GM23338 (cell line): ENCODE measurements around the gene CFAP58. TPM values are rescaled to one million over a fixed set of nuclear protein-coding genes. Genes with fewer than 3 reads are reported as not detected.

ENCODE experiments used
- ATAC-seq: fragments of 200-7000 bp; cut with Tn5 transposase; 3 replicates; pipeline ENCODE4 v1.9.1; 2020
- DNase-seq: peaks from one replicate; pipeline ENCODE4 v3.0.0-alpha.2; 2015; ENCODE audit warnings: low spot score
- H2AFZ ChIP-seq: fragments of 200-600 bp; sonication (generic); 2 replicates; pipeline ENCODE4 v1.8.0; 2016; ENCODE audit warnings: antibody characterized with exemption, mild to moderate bottlenecking, moderate library complexity
- H3F3A ChIP-seq: fragments of 200-600 bp; sonication (generic); replicated peaks from 2 replicates; pipeline ENCODE4 v1.8.0; 2017; ENCODE audit warnings: antibody characterized with exemption, mixed run types, low read depth
- H3K27ac ChIP-seq: fragments of 200-600 bp; sonication (generic); 2 replicates; pipeline ENCODE4 v1.6.1; 2016; ENCODE audit warnings: low read depth
- H3K27me3 ChIP-seq: fragments of 200-600 bp; sonication (generic); 2 replicates; pipeline ENCODE4 v1.8.0; 2016; ENCODE audit warnings: mild to moderate bottlenecking, mixed run types, moderate library complexity; ENCODE audit not compliant: insufficient read depth
- H3K36me3 ChIP-seq: fragments of 200-600 bp; sonication (generic); 2 replicates; pipeline ENCODE4 v1.8.0; 2016; ENCODE audit warnings: mild to moderate bottlenecking; ENCODE audit not compliant: insufficient read depth
- H3K4me1 ChIP-seq: fragments of 200-600 bp; sonication (generic); 2 replicates; pipeline ENCODE4 v1.8.0; 2016; ENCODE audit warnings: mild to moderate bottlenecking, moderate library complexity; ENCODE audit not compliant: insufficient read depth
- H3K4me2 ChIP-seq: fragments of 200-600 bp; sonication (generic); 2 replicates; pipeline ENCODE4 v1.7.1; 2017; ENCODE audit warnings: mixed run types
- H3K4me3 ChIP-seq: fragments of 200-600 bp; sonication (generic); 2 replicates; pipeline ENCODE4 v1.6.1; 2016; ENCODE audit warnings: mixed run types
- H3K79me2 ChIP-seq: fragments of 200-600 bp; sonication (generic); replicated peaks from 2 replicates; pipeline ENCODE4 v1.8.0; 2017; ENCODE audit warnings: mild to moderate bottlenecking; ENCODE audit not compliant: insufficient read depth
- H3K9me2 ChIP-seq: fragments of 200-600 bp; sonication (generic); 2 replicates; pipeline ENCODE4 v1.8.0; 2017; ENCODE audit not compliant: insufficient read depth
- H4K20me1 ChIP-seq: fragments of 200-600 bp; sonication (generic); replicated peaks from 2 replicates; pipeline ENCODE4 v1.8.0; 2017; ENCODE audit warnings: mild to moderate bottlenecking; ENCODE audit not compliant: insufficient read depth
- H3K27ac Mint-ChIP-seq: 2 replicates; pipeline ENCODE4 v1.8.0; 2020; ENCODE audit warnings: inconsistent platforms, mild to moderate bottlenecking, moderate library complexity, mixed read lengths
- H3K27me3 Mint-ChIP-seq: 3 replicates; pipeline ENCODE4 v1.8.0; 2022; ENCODE audit warnings: low read depth, mild to moderate bottlenecking, moderate library complexity, mixed read lengths, inconsistent platforms; ENCODE audit not compliant: insufficient read depth, poor library complexity
- H3K36me3 Mint-ChIP-seq: 3 replicates; pipeline ENCODE4 v1.8.0; 2021; ENCODE audit warnings: low read depth, mild to moderate bottlenecking, inconsistent platforms, moderate library complexity, mixed read lengths
- H3K4me1 Mint-ChIP-seq: 3 replicates; pipeline ENCODE4 v1.8.0; 2020; ENCODE audit warnings: mild to moderate bottlenecking, inconsistent platforms, mixed read lengths
- H3K4me3 Mint-ChIP-seq: 3 replicates; pipeline ENCODE4 v1.8.0; 2021; ENCODE audit warnings: moderate library complexity, mild to moderate bottlenecking, inconsistent platforms, mixed read lengths
- H3K9me3 Mint-ChIP-seq: 3 replicates; pipeline ENCODE4 v1.8.0; 2020; ENCODE audit warnings: moderate library complexity, mild to moderate bottlenecking, inconsistent platforms, mixed read lengths
- EZH2phosphoT487 ChIP-seq: fragments of 200-600 bp; sonication (generic); IDR thresholded peaks from one replicate; pipeline ENCODE4 v1.8.1; 2018; ENCODE audit warnings: antibody characterized with exemption; ENCODE audit not compliant: unreplicated experiment
- JUNB ChIP-seq: IDR thresholded peaks from one replicate; pipeline ENCODE4 v1.6.1; 2016; ENCODE audit warnings: antibody characterized with exemption; ENCODE audit not compliant: unreplicated experiment
- POLR2AphosphoS5 ChIP-seq: IDR thresholded peaks from 2 replicates; pipeline ENCODE4 v1.6.1; 2016; ENCODE audit warnings: antibody characterized with exemption, low read depth
- REST ChIP-seq: IDR thresholded peaks from one replicate; pipeline ENCODE4 v1.6.1; 2018; ENCODE audit warnings: antibody characterized with exemption; ENCODE audit not compliant: unreplicated experiment
- ZNF331 ChIP-seq: fragments of 250-450 bp; sonication (Bioruptor Pico); IDR thresholded peaks from 2 replicates; pipeline ENCODE4 v1.5.0; 2020; ENCODE audit warnings: low read depth, mild to moderate bottlenecking, moderate library complexity
- ZNF462 ChIP-seq: fragments of 250-450 bp; sonication (Bioruptor Pico); IDR thresholded peaks from 2 replicates; pipeline ENCODE4 v1.5.0; 2020; ENCODE audit warnings: mild to moderate bottlenecking, moderate library complexity
- polyA plus RNA-seq: library from polyadenylated mRNA; unstranded; fragments of >200 nt; fragmentation: Nextera tagmentation; extraction: Ambion mirVana; gene quantifications from 2 replicates; pipeline ENCODE4 v1.2.1, GENCODE V29; 2016
- total RNA-seq: library from RNA; depleted of rRNA; stranded (reverse); fragments of >200 nt; shearing (Covaris generic); gene quantifications from 2 replicates; pipeline ENCODE4 v1.2.3, GENCODE V29; 2014

Gene CFAP58
- total and polyA plus RNA-seq, 2 experiments from 2014 or later, result 0.63 to 0.89 TPM

GRCh38 chr10:104415526-104416165, 62.0 kb downstream of the CFAP58 start:
- no peak overlapping the region for H3K4me3 ChIP-seq
- H3K36me3 ChIP-seq, result no peaks in the 10 kb centered on the region
- no peak overlapping the region for H3K27ac ChIP-seq
- DNase-seq (no peak), ATAC-seq (no peak)
- no peak overlapping the region for H2AFZ ChIP-seq
- H3K4me3 Mint-ChIP-seq, result no peak overlapping the region
- TF ChIP-seq POLR2AphosphoS5, result no peak
- TF ChIP-seq REST, result no peak
- TF ChIP-seq JUNB, result no peak
- no peak for TF ChIP-seq EZH2phosphoT487
- H3K27me3 ChIP-seq, result no peaks in the 10 kb centered on the region
- H3K9me2 ChIP-seq, result peaks cover 6% of the 10 kb centered on the region; the same call in 1 of the 2 replicates
- no peaks in the 10 kb centered on the region for H3K79me2 ChIP-seq
- no peaks in the 10 kb centered on the region for H4K20me1 ChIP-seq
- no peaks in the 10 kb centered on the region for H3K9me3 Mint-ChIP-seq
- no peaks in the 10 kb centered on the region for H3F3A ChIP-seq
- H3K4me2 ChIP-seq, result no peak overlapping the region
- no peaks in the 10 kb centered on the region for H3K27me3 Mint-ChIP-seq
- H3K27ac Mint-ChIP-seq, result no peak overlapping the region
- H3K4me1 Mint-ChIP-seq, result peaks cover 12% of the 10 kb centered on the region
- H3K4me1 ChIP-seq, result peaks cover 5% of the 10 kb centered on the region
- no peaks in the 10 kb centered on the region for H3K36me3 Mint-ChIP-seq

GRCh38 chr10:104416851-104417250, 63.2 kb downstream of the CFAP58 start:
- Mint-ChIP-seq H3K4me3 (no peak overlapping the region), H3K27ac (no peak overlapping the region), H3K27me3 (no peaks in the 10 kb centered on the region), H3K36me3 (no peaks in the 10 kb centered on the region), H3K9me3 (no peaks in the 10 kb centered on the region), H3K4me1 (peaks cover 12% of the 10 kb centered on the region)
- peaks cover 5% of the 10 kb centered on the region for H3K4me1 ChIP-seq
- no peaks in the 10 kb centered on the region for H4K20me1 ChIP-seq
- peaks cover 10% of the 10 kb centered on the region; the same call in 1 of the 2 replicates for H3K9me2 ChIP-seq
- no peaks in the 10 kb centered on the region for H3F3A ChIP-seq
- H3K4me2 ChIP-seq, result peak overlapping the region; percentile 65; the same call in 1 of the 2 replicates
- TF ChIP-seq ZNF331 (CRISPR knock-in tag) (no peak), ZNF462 (peak; percentile 78; the same call in 1 of the 2 replicates)
- no peak overlapping the region for H3K4me3 ChIP-seq
- DNase-seq (peak; percentile 57), ATAC-seq (peak; percentile 63)
- no peaks in the 10 kb centered on the region for H3K36me3 ChIP-seq
- no peaks in the 10 kb centered on the region for H3K27me3 ChIP-seq
- H3K79me2 ChIP-seq, result no peaks in the 10 kb centered on the region
- no peak overlapping the region for H2AFZ ChIP-seq
- no peak overlapping the region for H3K27ac ChIP-seq
